ENCODE data around the gene LEPR.
"Not testable (repeated sequence)": the region's sequence is repeated elsewhere in the genome, so short reads cannot be mapped to it uniquely, and the experiment has no call there.

LEPR gene

DNA sequence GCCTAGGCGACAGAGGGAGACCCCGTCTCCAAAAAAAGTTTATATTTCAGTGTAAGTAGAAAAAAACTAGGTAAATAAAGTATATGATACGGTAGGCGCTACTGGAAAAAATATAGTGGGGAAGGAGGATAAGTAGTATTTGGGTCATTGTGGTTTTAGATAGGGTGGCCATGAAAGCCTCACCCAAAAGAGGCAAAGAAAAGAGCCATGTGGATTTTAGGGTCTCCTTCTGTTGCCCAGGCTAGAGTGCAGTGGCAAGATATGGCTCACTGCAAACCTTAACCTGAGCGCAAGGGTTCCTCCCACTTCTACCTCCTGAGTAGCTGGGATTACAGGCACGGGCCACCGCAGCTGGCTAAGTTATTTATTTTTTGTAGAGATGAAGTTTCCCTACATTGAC lies 17.1 kb downstream of the LEPR start:
- DNase-seq = no peak

DNA sequence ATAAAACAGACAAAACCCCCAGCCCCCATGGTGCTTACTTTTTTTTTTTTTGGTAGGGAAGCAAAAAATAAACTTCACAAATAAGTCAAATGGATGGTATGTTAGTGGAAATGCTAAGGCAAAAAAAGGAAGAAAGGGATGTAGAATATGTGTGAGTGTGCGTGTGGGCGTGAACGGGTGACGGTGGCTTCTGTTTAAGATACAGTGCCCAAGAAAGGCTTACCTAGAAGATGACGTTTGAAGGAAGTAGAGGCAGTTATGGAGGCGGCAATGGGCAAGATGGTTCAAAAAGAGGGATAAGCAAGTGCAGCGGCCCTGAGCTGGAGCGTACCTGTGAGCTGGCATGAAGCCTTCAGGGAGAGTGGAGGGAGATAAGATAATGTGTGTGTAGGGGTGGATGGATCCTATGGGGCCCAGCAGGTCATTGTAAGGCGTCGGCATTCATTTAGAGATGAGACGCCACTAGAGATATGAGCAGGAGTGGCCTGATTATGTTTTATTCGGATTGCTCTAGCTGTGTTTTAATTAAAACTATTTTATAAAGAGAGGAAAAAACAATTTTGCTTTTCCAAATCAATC lies 19.9 kb downstream of the LEPR start:
- no peak for DNase-seq

DNA sequence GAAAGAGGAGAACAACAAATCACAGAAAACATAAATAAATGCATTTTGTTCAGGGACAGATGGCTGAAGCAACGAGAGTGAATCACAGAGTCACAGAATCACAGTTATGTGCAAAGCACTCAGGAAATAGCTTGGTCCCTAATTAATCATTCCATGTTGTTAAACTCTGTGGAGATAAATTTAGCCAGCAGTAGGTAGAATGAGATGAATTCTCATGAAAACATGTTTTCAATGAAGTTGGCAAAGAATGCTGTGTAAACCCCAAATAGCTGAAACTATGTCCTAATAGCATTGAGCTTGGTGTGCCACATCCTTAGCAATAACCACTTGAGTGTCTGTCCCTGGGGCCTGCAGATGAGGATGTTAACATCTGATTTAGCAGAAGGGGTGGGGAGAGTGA lies 20.4 kb downstream of the LEPR start:
- no peak for DNase-seq

DNA sequence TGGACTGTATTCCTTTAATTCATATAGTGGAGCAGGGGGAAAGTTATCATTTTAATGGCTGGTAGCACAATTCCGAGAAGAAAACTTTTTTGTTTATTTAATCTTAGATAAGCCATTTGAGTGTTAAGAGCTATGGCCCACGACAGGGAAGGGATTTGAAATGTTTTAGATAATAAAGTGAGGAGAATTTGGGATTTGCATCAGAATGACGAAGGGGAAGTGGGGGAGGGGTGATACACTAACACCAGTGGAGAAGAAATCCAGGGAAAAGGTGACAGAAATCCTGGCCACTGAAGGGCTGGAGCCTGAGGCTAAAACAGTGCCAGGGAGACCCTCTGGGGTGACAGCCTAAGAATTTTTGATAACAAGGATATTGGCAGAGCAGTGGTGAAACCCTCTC lies 21.0 kb downstream of the LEPR start:
- no peak for DNase-seq

DNA sequence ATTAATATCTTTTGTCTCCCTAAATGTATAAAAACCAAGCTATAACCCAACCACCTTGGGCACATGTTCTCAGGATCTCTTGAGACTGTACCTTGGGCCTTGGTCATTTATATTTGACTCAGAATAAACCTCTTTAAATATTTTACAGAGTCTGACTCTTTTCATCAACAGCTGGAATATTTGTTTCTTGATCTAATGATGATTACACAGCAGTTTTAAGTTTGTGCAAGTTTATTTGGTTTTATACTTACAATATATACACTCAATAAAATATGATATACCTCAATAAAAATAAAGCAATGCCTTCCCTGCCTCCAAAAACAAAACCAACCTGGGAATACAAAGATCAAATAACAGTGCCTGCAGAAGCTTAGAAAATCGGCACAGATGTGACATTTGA lies 22.0 kb downstream of the LEPR start:
- DNase-seq = no peak

DNA sequence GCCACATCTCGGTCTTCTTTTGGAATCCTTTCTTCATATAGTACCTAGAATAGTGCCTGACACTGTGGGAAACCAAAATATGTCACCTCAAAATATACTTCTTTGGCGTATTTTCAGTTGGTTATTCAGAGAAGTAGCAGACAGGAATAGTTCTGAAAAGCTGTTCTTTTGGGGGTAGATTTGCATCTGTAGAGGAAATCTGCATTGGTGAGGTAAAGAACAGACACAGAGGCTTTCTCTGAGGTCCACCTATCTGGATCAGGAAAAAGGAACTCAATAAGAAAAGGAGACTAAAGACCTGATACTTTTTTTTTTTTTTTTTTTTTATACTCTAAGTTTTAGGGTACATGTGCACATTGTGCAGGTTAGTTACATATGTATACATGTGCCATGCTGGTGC lies 23.2 kb downstream of the LEPR start:
- no peak for DNase-seq

DNA sequence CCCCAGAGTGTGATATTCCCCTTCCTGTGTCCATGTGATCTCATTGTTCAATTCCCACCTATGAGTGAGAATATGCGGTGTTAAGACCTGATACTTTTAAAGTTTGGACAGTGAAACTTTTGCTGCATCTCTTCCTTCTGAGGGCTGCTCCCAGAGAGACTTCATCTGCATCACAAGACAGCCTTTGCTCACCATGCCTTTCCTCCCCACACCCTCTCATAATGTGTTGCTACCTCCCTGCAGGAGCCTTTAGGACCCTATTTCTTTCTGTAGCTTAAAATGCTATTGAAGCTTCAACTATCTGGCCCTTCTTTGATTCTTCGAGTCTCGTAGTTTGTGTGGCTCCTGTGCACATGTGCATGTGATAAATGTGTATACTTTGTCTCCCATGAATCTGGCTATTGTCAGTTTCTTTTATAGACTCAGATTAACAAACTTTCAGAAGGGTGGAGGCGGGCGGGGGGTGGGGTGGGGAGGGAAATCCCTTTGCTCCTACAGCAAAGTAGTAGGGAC lies 23.7 kb downstream of the LEPR start:
- no peak for DNase-seq

DNA sequence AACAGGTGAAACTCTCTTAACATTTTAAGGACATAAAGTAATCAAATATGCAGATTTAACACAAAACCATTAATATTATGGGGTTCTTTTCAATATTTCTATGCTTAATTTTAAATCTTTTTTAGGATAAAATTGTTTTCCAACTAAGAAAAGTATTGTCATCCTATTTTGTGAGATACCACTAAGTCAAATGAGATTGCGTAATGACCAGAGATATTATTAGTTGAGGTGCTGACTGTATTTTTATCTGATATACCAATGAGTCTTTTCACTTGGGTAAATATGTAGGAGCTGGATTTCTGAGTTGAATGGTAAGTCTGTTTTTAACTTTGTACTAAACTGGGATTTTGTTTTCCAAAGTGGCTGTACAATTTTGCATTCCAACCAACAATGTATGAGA lies 25.4 kb downstream of the LEPR start:
- no peak for DNase-seq

DNA sequence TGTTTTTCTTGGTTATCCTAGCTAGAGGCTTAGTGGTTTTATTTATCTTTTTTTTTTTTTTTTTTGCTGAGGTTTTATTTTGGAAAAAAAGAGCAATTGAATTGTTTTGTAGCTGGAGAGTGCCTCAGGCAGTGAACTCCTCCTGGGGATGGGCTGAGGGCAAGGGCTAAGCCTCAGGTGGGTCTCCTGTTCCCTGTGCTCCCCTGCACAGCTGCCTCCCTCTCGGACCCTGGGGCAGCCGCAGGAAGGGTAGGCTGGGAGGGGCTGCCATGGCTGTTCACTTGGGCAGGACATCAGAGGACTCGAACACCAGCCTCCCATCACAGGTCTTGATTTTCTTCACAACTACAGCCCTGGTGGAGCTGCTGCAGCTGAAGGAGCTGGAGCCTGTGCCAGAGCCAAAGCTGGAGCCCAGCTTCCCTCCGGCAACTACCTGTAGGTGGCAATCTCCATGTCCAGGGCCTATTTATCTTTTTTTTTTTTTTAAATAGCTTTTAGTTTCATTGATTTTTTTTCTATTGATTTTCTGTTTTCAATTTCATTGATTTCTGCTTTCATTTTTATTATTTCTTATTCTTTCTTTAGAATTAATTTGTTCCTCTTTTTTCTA lies 28.9 kb downstream of the LEPR start:
- no peak for DNase-seq

DNA sequence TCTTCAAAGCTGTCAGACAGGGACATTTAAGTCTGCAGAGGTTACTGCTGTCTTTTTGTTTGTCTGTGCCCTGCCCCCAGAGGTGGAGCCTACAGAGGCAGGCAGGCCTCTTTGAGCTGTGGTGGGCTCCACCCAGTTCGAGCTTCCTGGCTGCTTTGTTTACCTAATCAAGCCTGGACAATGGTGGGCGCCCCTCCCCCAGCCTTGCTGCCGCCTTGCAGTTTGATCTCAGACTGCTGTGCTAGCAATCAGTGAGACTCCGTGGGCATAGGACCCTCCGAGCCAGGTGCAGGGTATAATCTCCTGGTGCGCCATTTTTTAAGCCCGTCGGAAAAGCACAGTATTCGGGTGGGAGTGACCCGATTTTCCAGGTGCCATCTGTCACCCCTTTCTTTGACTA lies 35.2 kb downstream of the LEPR start:
- not testable (repeated sequence) for DNase-seq

DNA sequence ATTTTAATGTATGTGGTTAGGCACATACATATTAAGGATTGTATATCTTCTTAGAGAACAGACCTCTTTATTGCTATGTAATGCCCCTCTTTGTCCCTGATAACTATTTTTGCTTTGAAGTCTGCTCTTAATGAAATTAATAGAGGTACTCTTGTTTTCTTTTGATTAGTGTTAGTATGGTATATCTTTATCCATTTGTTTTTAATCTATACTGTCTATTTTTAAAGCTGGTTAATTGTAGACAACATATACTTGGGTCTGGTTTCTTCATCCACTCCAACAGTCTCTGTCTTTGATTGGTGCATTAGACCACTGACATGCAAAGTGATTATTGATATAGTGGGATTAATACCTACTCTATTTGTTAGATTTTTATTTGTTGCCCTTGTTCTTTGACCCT lies 36.0 kb downstream of the LEPR start:
- DNase-seq = no peak

DNA sequence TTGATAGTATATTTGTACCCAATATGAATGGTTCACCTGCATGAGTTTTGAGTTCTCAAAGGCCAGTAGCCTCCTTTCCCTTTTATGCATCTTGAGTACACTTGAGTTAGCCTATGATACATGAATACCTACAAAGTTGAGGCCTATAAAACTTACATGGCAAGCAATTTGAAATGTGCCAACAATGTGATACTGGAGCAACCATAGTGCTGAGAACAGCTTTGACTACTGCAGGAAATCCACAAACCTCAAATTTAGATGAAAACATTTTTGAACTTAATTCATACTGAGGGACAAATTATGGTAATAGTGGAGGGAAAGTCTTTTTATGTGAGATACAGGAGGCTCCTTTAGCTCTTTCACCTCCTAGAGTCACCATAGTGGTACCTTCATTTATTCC lies 37.4 kb downstream of the LEPR start:
- no peak for DNase-seq

DNA sequence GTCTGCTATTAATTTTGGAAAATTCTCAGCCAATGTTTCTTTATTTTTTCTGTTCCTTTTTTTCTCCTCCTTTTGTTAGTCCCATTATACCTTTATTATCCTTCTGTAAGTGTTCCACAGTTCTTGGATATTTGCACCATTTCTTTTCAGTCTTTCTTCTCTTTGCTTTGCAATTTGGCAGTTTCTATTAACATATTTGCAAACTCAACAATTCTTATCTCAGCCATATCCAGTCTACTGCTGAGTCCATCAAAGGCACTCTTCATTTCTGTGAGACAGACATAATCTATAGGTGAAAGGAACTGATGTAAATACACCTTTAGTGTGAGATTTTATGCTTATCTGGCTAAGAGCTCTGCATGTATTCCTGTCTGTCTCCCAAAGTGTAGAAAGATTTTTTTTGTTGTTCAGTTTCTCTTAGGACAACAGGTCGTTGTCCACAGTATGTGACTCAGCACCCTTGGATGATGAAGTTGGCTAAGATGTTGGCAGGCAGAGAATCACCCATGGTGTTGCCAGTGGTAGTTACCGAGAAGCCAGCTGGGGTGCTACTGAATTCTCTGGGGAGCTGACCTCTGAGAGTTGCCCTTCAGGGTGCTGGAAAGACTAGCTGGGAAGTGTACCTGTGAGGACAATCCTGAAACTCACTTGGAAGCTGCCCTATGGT lies 38.4 kb downstream of the LEPR start:
- DNase-seq = no peak

DNA sequence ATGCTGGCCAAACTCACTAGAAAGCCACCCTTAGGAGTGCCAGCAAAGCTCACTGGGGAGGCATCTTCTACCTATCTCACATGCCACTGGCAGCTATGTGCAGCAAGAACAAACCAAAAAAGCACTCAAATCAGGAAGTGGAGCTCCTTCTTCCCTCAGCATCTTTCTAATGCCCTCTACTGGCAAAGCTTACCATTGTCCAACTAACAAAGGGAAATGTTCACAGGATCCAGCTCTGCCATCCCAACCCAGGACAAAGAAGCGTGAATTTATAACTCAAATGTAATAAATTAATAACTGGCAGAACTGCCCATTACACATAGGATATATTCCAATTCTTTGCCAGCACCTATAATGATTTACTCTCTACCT lies 38.9 kb downstream of the LEPR start:
- DNase-seq = no peak

DNA sequence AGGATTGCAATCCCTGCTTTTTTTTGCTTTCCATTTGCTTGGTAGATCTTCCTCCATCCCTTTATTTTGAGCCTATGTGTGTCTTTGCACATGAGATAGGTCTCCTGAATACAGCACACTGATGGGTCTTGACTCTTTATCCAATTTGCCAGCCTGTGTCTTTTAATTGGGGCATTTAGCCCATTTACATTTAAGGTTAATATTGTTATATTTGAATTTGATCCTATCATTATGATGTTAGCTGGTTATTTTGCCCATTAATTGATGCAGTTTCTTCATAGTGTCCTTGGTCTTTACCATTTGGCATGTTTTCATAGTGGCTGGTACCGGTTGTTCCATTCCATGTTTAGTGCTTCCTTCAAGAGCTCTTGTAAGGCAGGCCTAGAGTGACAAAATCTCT lies 45.4 kb downstream of the LEPR start:
- DNase-seq = not testable (repeated sequence)

DNA sequence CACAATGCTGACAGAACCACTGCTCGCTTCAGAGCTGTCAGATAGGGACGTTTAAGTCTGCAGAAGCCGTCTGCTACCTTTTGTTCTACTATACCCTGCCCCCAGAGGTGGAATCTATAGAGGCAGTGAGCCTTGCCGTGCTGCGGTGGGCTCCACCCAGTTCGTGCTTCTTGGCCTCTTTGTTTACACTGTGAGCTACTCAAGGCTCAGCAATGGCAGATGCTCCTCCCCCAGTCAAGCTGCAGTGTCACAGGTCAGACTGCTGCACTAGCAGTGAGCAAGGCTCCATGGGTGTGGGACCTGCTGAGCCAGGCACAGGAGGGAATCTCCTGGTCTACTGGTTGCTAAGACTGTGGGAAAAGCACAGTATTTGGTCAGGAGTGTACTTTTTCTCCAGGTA lies 47.1 kb downstream of the LEPR start:
- DNase-seq = no peak

DNA sequence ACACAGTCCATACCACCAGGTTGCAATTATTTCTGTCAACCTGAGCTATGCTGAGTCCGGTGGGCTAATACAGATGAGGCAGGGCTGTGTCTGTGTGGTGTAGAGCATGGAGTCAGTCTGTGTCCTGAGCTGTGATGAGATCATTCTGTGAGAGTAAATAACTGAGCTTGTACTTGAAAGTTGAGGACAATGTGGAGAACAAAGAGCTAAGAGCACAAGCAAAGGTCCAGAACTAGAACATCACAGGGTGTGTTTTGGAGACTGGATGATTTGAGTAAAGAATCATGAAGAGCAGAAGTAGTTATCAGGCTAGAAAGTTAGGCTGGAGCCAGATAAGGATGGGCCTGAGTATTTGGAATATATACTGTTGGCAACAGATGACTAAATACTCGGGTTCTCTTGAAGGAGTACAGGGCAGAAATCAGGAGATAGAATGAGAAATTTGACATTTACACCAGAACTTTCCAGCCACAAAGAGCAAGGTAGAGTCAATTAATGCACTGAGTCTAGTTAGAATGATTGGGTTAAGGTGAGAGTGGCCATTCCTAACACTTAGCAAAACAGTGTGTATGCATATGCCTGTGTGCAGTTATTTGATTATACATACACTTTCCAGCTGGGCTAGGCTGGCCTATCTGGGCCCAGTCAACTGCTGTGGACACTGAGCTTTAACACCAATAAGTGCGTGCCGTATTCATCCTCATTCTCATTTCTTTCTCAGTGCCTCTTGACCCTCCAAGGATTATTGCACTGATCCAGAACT lies 48.8 kb downstream of the LEPR start:
- DNase-seq = no peak

DNA sequence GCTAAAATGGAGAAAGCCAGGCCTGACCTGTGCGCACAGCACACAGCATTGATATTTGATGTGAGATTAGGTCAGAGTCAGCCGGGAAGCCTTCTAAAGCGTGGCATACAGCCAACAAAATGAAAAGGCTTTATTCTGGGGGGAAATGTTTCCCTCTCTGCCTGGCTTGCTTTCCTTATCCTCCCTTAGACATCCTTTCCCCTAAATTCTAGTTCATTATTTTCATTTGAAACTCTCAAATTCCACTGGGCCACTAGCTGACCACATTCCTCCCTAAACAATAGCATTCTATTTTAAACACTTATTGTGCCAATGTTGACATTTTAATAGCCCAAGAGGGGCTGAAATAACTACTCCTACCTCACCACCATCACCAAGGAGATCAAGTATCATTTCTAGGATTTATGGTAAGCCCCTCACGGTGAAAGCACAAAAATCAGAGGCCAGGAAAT lies 49.4 kb downstream of the LEPR start:
- no peak for DNase-seq

All from activated CD8-positive, alpha-beta memory T cell treated with anti-CD3 and anti-CD28 coated beads, Interleukin-2, amount 50 U/mL, for 4 hours (primary cell).